Measurements from ENCODE around the gene VILL. TPM values are rescaled to one million over a fixed set of nuclear protein-coding genes. Genes with fewer than 3 reads are reported as not detected.
"Not testable (repeated sequence)": the region's sequence is repeated elsewhere in the genome, so short reads cannot be mapped to it uniquely, and the experiment has no call there.

Gene VILL
- total RNA-seq, 2 donors from 2014 or later = 11.5 to 13.7 TPM

- ATAC-seq (ENCODE audit: insufficient number of reproducible peaks, low FRiP score, low read depth) (no peak), DNase-seq (ENCODE audit: low spot score) (no peak)
- Histone ChIP-seq H3K36me3 (peaks cover 5% of the 10 kb centered on the region), H3K27ac (peak overlapping the region in 1 of 2 donors; percentile 20), H3K4me1 (ENCODE audit: control insufficient read depth in 1 of 2, low read depth in 2 of 2) (peaks cover 0 to 6% of the 10 kb centered on the region in 2 donors), H3K27me3 (replicated peaks; ENCODE audit: insufficient read depth) (no peaks in the 10 kb centered on the region), H3K9me3 (no peaks in the 10 kb centered on the region), H3K4me3 (no peak overlapping the region)
- no peak for TF ChIP-seq CTCF (IDR thresholded peaks at IDR 0.05)
Observed at GRCh38 chr3:37985637-37986320, 4.8 kb upstream of the VILL start.

GRCh38 chr3:37986479-37987314, 3.9 kb upstream of the VILL start:
- Histone ChIP-seq H3K9me3 (no peaks in the 10 kb centered on the region), H3K36me3 (peaks cover 5% of the 10 kb centered on the region), H3K4me1 (ENCODE audit: control insufficient read depth in 1 of 2, low read depth in 2 of 2) (peaks cover 0 to 6% of the 10 kb centered on the region in 2 donors), H3K4me3 (no peak overlapping the region), H3K27me3 (replicated peaks; ENCODE audit: insufficient read depth) (no peaks in the 10 kb centered on the region), H3K27ac (no peak overlapping the region)
- DNase-seq (ENCODE audit: low spot score) = no peak
- no peak for ATAC-seq (ENCODE audit: insufficient number of reproducible peaks, low FRiP score, low read depth)
- no peak for TF ChIP-seq CTCF (IDR thresholded peaks at IDR 0.05)

GRCh38 chr3:37987315-37987697, 3.3 kb upstream of the VILL start:
- TF ChIP-seq CTCF (IDR thresholded peaks at IDR 0.05) = no peak
- H3K9me3 ChIP-seq = no peaks in the 10 kb centered on the region
- peaks cover 0 to 6% of the 10 kb centered on the region in 2 donors for H3K4me1 ChIP-seq (ENCODE audit: control insufficient read depth in 1 of 2, low read depth in 2 of 2)
- no peaks in the 10 kb centered on the region for H3K27me3 ChIP-seq (replicated peaks; ENCODE audit: insufficient read depth)
- H3K36me3 ChIP-seq = peaks cover 5% of the 10 kb centered on the region
- ATAC-seq (ENCODE audit: insufficient number of reproducible peaks, low FRiP score, low read depth) (no peak), DNase-seq (ENCODE audit: low spot score) (peak; percentile 0)
- H3K27ac ChIP-seq = no peak overlapping the region
- no peak overlapping the region for H3K4me3 ChIP-seq

GRCh38 chr3:37987751-37988179, 2.8 kb upstream of the VILL start:
- DNase-seq (ENCODE audit: low spot score) (peak; percentile 0), ATAC-seq (ENCODE audit: insufficient number of reproducible peaks, low FRiP score, low read depth) (no peak)
- peaks cover 5% of the 10 kb centered on the region for H3K36me3 ChIP-seq
- no peak overlapping the region for H3K4me3 ChIP-seq
- no peak overlapping the region for H3K27ac ChIP-seq
- TF ChIP-seq CTCF (IDR thresholded peaks at IDR 0.05) = no peak
- H3K9me3 ChIP-seq = no peaks in the 10 kb centered on the region
- H3K4me1 ChIP-seq (ENCODE audit: control insufficient read depth in 1 of 2, low read depth in 2 of 2) = peaks cover 0 to 6% of the 10 kb centered on the region in 2 donors
- H3K27me3 ChIP-seq (replicated peaks; ENCODE audit: insufficient read depth) = no peaks in the 10 kb centered on the region

- not testable (repeated sequence) for H3K9me3 ChIP-seq; H3K4me1 ChIP-seq (ENCODE audit: control insufficient read depth in 1 of 2, low read depth in 2 of 2); H3K36me3 ChIP-seq; H3K27ac ChIP-seq; H3K4me3 ChIP-seq; H3K27me3 ChIP-seq (replicated peaks; ENCODE audit: insufficient read depth); ATAC-seq (ENCODE audit: insufficient number of reproducible peaks, low FRiP score, low read depth); DNase-seq (ENCODE audit: low spot score)
Observed at GRCh38 chr3:37988376-37988775, 2.2 kb upstream of the VILL start.
